Panc1 (cell line): Measurements from ENCODE around the gene CNTN4. TPM values are rescaled to one million over a fixed set of nuclear protein-coding genes. Genes with fewer than 3 reads are reported as not detected.

Source experiments
- ATAC-seq: fragments of 200-7000 bp; cut with Tn5 transposase; 2 replicates; pipeline ENCODE4 v1.9.1; 2020; ENCODE audit warnings: mild to moderate bottlenecking, moderate library complexity
- BruUV-seq: library from RNA; stranded (reverse); fragments of 400-500 nt; replicated peaks from 2 replicates; lab custom pipeline; 2021; lab: Mats Ljungman, UMichigan
- CTCF ChIA-PET: fragments of 300-600 bp; sonication (Branson Sonifier 250); formaldehyde crosslinking; loops from one replicate; lab custom pipeline; 2022; ENCODE audit warnings: antibody characterized with exemption; lab: Charles Lee
- POLR2A ChIA-PET: fragments of 300-600 bp; sonication (Branson Sonifier 250); formaldehyde crosslinking; loops from one replicate; lab custom pipeline; 2022; ENCODE audit warnings: antibody characterized with exemption; lab: Charles Lee
- DNase-seq: peaks from one replicate; pipeline ENCODE4 v3.0.0-alpha.2; 2010; ENCODE audit warnings: low read depth, low spot score
- H3K27ac ChIP-seq: 2 replicates; pipeline ENCODE4 v1.5.1; 2011; ENCODE audit warnings: mild to moderate bottlenecking, low read length, inconsistent platforms
- H3K27me3 ChIP-seq: fragments of 200-500 bp; sonication (Bioruptor generic); 2 replicates; pipeline ENCODE4 v1.6.0; 2014; ENCODE audit warnings: low read length, inconsistent platforms; ENCODE audit not compliant: control insufficient read depth, insufficient read depth
- H3K36me3 ChIP-seq: fragments of 200-500 bp; sonication (Bioruptor generic); 2 replicates; pipeline ENCODE4 v1.5.1; 2014; ENCODE audit warnings: inconsistent platforms, mild to moderate bottlenecking, low read length, moderate library complexity; ENCODE audit not compliant: control insufficient read depth, insufficient read depth
- H3K4me1 ChIP-seq: 2 replicates; pipeline ENCODE4 v1.5.1; 2011; ENCODE audit warnings: inconsistent platforms, mild to moderate bottlenecking, low read length, moderate library complexity; ENCODE audit not compliant: control insufficient read depth, insufficient read depth
- H3K4me3 ChIP-seq, 2 experiments: 2 replicates each; pipeline ENCODE4 v1.5.1; 2011 to 2012; ENCODE audit warnings: low read depth in 2 of 2, low read length in 2 of 2, mild to moderate bottlenecking in 2 of 2, inconsistent platforms in 1 of 2, moderate library complexity in 1 of 2
- H3K9me3 ChIP-seq: fragments of 200-500 bp; sonication (Bioruptor generic); 2 replicates; pipeline ENCODE4 v1.5.1; 2014; ENCODE audit warnings: low read depth, mild to moderate bottlenecking, inconsistent platforms, low read length, moderate library complexity; ENCODE audit not compliant: control insufficient read depth, insufficient read depth
- CTCF ChIP-seq: fragments of 450-650 bp; IDR thresholded peaks from 2 replicates; pipeline ENCODE4 v1.5.1; 2017; ENCODE audit warnings: mild to moderate bottlenecking
- POLR2AphosphoS5 ChIP-seq: IDR thresholded peaks from 2 replicates; pipeline ENCODE4 v1.6.1; 2012; ENCODE audit warnings: mild to moderate bottlenecking, low read depth, low read length, moderate library complexity
- REST ChIP-seq, 2 experiments: IDR thresholded peaks; 2 replicates each; pipeline ENCODE4 v1.6.1; 2011 to 2012; ENCODE audit warnings: low read depth in 2 of 2, control low read depth in 1 of 2, low read length in 1 of 2, mild to moderate bottlenecking in 1 of 2, moderate library complexity in 1 of 2; ENCODE audit not compliant: insufficient read depth in 1 of 2
- SIN3A ChIP-seq: IDR thresholded peaks from 2 replicates; pipeline ENCODE4 v1.6.1; 2012; ENCODE audit warnings: low read depth, mild to moderate bottlenecking, low read length, moderate library complexity, borderline replicate concordance; ENCODE audit not compliant: insufficient read depth
- TCF7L2 ChIP-seq: IDR thresholded peaks from 2 replicates; pipeline ENCODE4 v1.6.1; 2011; ENCODE audit warnings: mild to moderate bottlenecking, low read depth, low read length, inconsistent platforms
- in situ Hi-C: cut with HindIII; loops from 2 replicates; pipeline ENCODE4 v1.10.0; 2016; ENCODE audit warnings: low sequenced_read_pairs, low pct_unique_long_range_greater_than_20kb
- intact Hi-C: fragments of 100-400 bp; cut with micrococcal nuclease; formaldehyde crosslinking; loops from one replicate; pipeline ENCODE4 v1.10.0; 2022; ENCODE audit not compliant: unreplicated experiment
- total RNA-seq: library from RNA; stranded (reverse); gene quantifications from one replicate; pipeline ENCODE4 v1.2.1, GENCODE V29; 2021; ENCODE audit not compliant: unreplicated experiment

Gene CNTN4
- total RNA-seq, 1 experiment from 2014 or later: not detected

- POLR2A ChIA-PET: no interaction called here
- Histone ChIP-seq H3K27ac (no peak overlapping the region), H3K36me3 (no peaks in the 10 kb centered on the region), H3K9me3 (no peaks in the 10 kb centered on the region), H3K4me3 (no peak overlapping the region), H3K27me3 (no peaks in the 10 kb centered on the region), H3K4me1 (no peaks in the 10 kb centered on the region)
- in situ Hi-C loops: no loop called here
- no TSS peak for BruUV-seq
- DNase-seq: no peak
- no peak for TF ChIP-seq POLR2AphosphoS5
- no peak for TF ChIP-seq REST (IDR thresholded peaks at IDR 0.05; ENCODE audit: insufficient read depth in 1 of 2, low read depth in 2 of 2, low read length in 1 of 2)
- TF ChIP-seq TCF7L2: no peak
- no peak for TF ChIP-seq SIN3A
- no peak for TF ChIP-seq CTCF
- CTCF ChIA-PET: no interaction called here
- intact Hi-C loops: no loop called here
- no peak for ATAC-seq
Observed at GRCh38 chr3:3066378-3066777, 967.7 kb downstream of the CNTN4 start.

GRCh38 chr3:3066910-3067309 is 968.2 kb downstream of the CNTN4 start:
- H3K36me3 ChIP-seq: no peaks in the 10 kb centered on the region
- in situ Hi-C loops: no loop called here
- H3K4me1 ChIP-seq: no peaks in the 10 kb centered on the region
- ChIA-PET CTCF (no interaction called here), POLR2A (no interaction called here)
- H3K9me3 ChIP-seq: no peaks in the 10 kb centered on the region
- TF ChIP-seq REST (IDR thresholded peaks at IDR 0.05; ENCODE audit: insufficient read depth in 1 of 2, low read depth in 2 of 2, low read length in 1 of 2) (no peak), CTCF (no peak), POLR2AphosphoS5 (no peak), SIN3A (no peak), TCF7L2 (no peak)
- no peak overlapping the region for H3K27ac ChIP-seq
- DNase-seq: no peak
- no TSS peak for BruUV-seq
- ATAC-seq: no peak
- intact Hi-C loops: no loop called here
- no peaks in the 10 kb centered on the region for H3K27me3 ChIP-seq
- H3K4me3 ChIP-seq: no peak overlapping the region
